HCT116 (cell line): Measurements from ENCODE around the gene SUN2.

Source experiments
- ATF3 ChIP-seq: IDR thresholded peaks from 2 replicates; pipeline ENCODE4 v1.6.1; 2012
- POLR2A ChIP-seq: IDR thresholded peaks from 2 replicates; pipeline ENCODE4 v1.7.0; 2011; ENCODE audit warnings: borderline replicate concordance; ENCODE audit not compliant: insufficient read depth, insufficient read length; ENCODE audit errors: extremely low read depth
- REST ChIP-seq: IDR thresholded peaks from 2 replicates; pipeline ENCODE4 v1.6.1; 2012; ENCODE audit warnings: low read depth
- ZNF274 ChIP-seq: fragments of 200-500 bp; sonication (Bioruptor generic); IDR thresholded peaks from 2 replicates; pipeline ENCODE4 v1.6.1; 2014; ENCODE audit warnings: mild to moderate bottlenecking, low read depth, low read length, inconsistent platforms
- TF ChIP-seq, protein P1 (sequence below), 3 experiments: fragments of 200-600 bp in 1 of 3; sonication (generic) in 1 of 3; IDR thresholded peaks in 2 of 3; conservative IDR thresholded peaks in 1 of 3; 2 replicates each; pipeline ENCODE4 v1.5.1; 2012 to 2017; ENCODE audit warnings: low read depth in 2 of 3, low read length in 2 of 3, antibody characterized with exemption in 1 of 3, borderline replicate concordance in 1 of 3, control low read depth in 1 of 3, mild to moderate bottlenecking in 1 of 3, mixed read lengths in 1 of 3, mixed run types in 1 of 3, moderate library complexity in 1 of 3; ENCODE audit not compliant: insufficient read depth in 1 of 3

DNA sequence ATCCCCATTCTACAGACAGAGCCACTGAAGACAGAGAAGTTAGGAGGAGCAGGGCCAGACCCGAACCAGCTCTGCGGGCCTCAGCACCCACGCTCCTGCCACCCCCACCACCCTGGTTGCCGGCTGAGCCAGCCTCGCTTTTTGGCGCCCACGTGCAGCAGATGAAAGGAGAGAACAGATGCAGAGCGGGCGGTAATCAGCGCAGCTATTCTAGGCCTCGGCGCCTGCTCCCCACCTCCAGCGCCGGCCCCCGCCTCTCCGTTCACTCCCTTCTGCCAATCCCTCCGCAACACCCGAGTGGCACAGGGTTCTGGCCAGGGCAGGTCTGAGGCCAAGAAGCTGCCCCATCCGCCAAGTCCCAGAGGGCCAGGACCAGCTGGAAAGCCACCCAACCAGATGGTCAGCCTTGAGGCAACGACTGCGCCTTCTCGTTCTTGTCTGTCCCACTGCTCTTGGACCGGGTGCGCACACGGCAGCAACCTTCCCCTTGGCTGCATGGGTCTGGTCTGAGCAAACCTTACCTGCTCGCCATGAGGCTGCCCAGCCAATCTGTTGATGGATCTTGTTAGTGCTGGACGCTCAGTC, 21.4 kb upstream of the SUN2 start:
- TF ChIP-seq, protein P1, sequence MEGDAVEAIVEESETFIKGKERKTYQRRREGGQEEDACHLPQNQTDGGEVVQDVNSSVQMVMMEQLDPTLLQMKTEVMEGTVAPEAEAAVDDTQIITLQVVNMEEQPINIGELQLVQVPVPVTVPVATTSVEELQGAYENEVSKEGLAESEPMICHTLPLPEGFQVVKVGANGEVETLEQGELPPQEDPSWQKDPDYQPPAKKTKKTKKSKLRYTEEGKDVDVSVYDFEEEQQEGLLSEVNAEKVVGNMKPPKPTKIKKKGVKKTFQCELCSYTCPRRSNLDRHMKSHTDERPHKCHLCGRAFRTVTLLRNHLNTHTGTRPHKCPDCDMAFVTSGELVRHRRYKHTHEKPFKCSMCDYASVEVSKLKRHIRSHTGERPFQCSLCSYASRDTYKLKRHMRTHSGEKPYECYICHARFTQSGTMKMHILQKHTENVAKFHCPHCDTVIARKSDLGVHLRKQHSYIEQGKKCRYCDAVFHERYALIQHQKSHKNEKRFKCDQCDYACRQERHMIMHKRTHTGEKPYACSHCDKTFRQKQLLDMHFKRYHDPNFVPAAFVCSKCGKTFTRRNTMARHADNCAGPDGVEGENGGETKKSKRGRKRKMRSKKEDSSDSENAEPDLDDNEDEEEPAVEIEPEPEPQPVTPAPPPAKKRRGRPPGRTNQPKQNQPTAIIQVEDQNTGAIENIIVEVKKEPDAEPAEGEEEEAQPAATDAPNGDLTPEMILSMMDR (IDR thresholded peaks at IDR 0.05 in 2 of 3, conservative IDR thresholded peaks at IDR 0.05 in 1 of 3; ENCODE audit: borderline replicate concordance in 1 of 3, insufficient read depth in 1 of 3, low read depth in 2 of 3, low read length in 2 of 3): no peak
- TF ChIP-seq ZNF274: no peak
- TF ChIP-seq POLR2A: no peak
- no peak for TF ChIP-seq REST
- TF ChIP-seq ATF3: no peak
